ENCODE results near the gene PPP1R14C. TPM values are rescaled to one million over a fixed set of nuclear protein-coding genes. Genes with fewer than 3 reads are reported as not detected.

Gene PPP1R14C
- total RNA-seq, 4 donors from 2014 or later, result 2.1 to 2.9 TPM; not detected in 2

- TF ChIP-seq CTCF (IDR thresholded peaks at IDR 0.05), result no peak
- Histone ChIP-seq H3K4me1 (no peaks in the 10 kb centered on the region), H3K36me3 (no peaks in the 10 kb centered on the region), H3K27me3 (no peaks in the 10 kb centered on the region), H3K9me3 (no peaks in the 10 kb centered on the region), H3K27ac (no peak overlapping the region), H3K4me3 (no peak overlapping the region)
- DNase-seq, result no peak
- intact Hi-C loops (cut with DNase I; ENCODE audit: low total_unique reads), result no loop called here
Observed at GRCh38 chr6:150213301-150213700, 70.5 kb downstream of the PPP1R14C start.

- DNase-seq, result no peak
- intact Hi-C loops (cut with DNase I; ENCODE audit: low total_unique reads), result no loop called here
- Histone ChIP-seq H3K4me1 (no peaks in the 10 kb centered on the region), H3K27ac (no peak overlapping the region), H3K36me3 (no peaks in the 10 kb centered on the region), H3K9me3 (no peaks in the 10 kb centered on the region), H3K4me3 (no peak overlapping the region), H3K27me3 (no peaks in the 10 kb centered on the region)
- no peak for TF ChIP-seq CTCF (IDR thresholded peaks at IDR 0.05)
- no peak for TF ChIP-seq POLR2A (IDR thresholded peaks at IDR 0.05)
Observed at GRCh38 chr6:150214310-150214709, 71.5 kb downstream of the PPP1R14C start.

GRCh38 chr6:150220634-150221551, 78.0 kb downstream of the PPP1R14C start:
- H3K36me3 ChIP-seq, result no peaks in the 10 kb centered on the region
- no peak overlapping the region for H3K4me3 ChIP-seq
- H3K9me3 ChIP-seq, result no peaks in the 10 kb centered on the region
- H3K4me1 ChIP-seq, result no peaks in the 10 kb centered on the region
- DNase-seq, result no peak
- no peak overlapping the region for H3K27ac ChIP-seq
- TF ChIP-seq CTCF (IDR thresholded peaks at IDR 0.05), result no peak
- TF ChIP-seq POLR2A (IDR thresholded peaks at IDR 0.05), result no peak
- no peaks in the 10 kb centered on the region for H3K27me3 ChIP-seq
- intact Hi-C loops (cut with DNase I; ENCODE audit: low total_unique reads), result no loop called here

GRCh38 chr6:150224820-150225219, 82.0 kb downstream of the PPP1R14C start:
- H3K27ac ChIP-seq, result no peak overlapping the region
- TF ChIP-seq CTCF (IDR thresholded peaks at IDR 0.05), result no peak
- TF ChIP-seq POLR2A (IDR thresholded peaks at IDR 0.05), result no peak
- no peaks in the 10 kb centered on the region for H3K4me1 ChIP-seq
- no peaks in the 10 kb centered on the region for H3K36me3 ChIP-seq
- H3K9me3 ChIP-seq, result no peaks in the 10 kb centered on the region
- H3K27me3 ChIP-seq, result no peaks in the 10 kb centered on the region
- no peak for DNase-seq
- H3K4me3 ChIP-seq, result no peak overlapping the region
- intact Hi-C loops (cut with DNase I; ENCODE audit: low total_unique reads), result no loop called here

GRCh38 chr6:150227281-150227680, 84.4 kb downstream of the PPP1R14C start:
- H3K4me3 ChIP-seq, result no peak overlapping the region
- intact Hi-C loops (cut with DNase I; ENCODE audit: low total_unique reads), result no loop called here
- TF ChIP-seq CTCF (IDR thresholded peaks at IDR 0.05), result no peak
- no peak for TF ChIP-seq POLR2A (IDR thresholded peaks at IDR 0.05)
- DNase-seq, result no peak
- H3K27me3 ChIP-seq, result no peaks in the 10 kb centered on the region
- H3K4me1 ChIP-seq, result no peaks in the 10 kb centered on the region
- H3K36me3 ChIP-seq, result no peaks in the 10 kb centered on the region
- no peaks in the 10 kb centered on the region for H3K9me3 ChIP-seq
- H3K27ac ChIP-seq, result no peak overlapping the region

Data from uterus (tissue), 4 donors.